Measurements from ENCODE around the gene GNG12. TPM values are rescaled to one million over a fixed set of nuclear protein-coding genes. Genes with fewer than 3 reads are reported as not detected.
A peak's percentile ranks its signal among the peaks of the same experiment; 100 is the strongest.

GNG12 gene
- total RNA-seq, 1 donor from 2014 or later, result 0.05 TPM

DNA sequence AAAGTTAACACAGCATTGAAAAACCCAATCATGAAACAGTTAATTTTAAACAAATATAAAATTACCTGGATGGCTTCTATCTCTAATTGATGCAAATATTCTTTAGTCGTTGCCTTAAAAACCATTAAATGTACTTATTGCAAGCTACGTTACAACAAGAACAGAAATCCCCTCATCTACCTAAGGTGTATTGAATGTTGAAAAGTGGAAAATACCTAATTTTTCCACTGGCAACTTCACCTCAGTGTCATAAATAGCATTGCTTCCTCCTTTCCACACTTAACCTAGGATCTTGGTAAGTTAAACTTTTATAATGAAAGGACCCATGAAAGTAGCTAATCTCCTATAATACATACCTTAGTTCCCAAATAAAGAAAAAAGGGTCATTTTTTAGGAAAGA is 142.9 kb downstream of the GNG12 start:
- no peak overlapping the region for H3K27ac Mint-ChIP-seq
- H3K27me3 Mint-ChIP-seq, result no peaks in the 10 kb centered on the region
- no peak overlapping the region for H3K4me3 Mint-ChIP-seq
- peaks cover 19% of the 10 kb centered on the region for H3K4me1 Mint-ChIP-seq
- DNase-seq, result no peak
- intact Hi-C loops (cut with micrococcal nuclease), result no loop called here
- H3K9me3 Mint-ChIP-seq, result no peaks in the 10 kb centered on the region
- peaks cover 30% of the 10 kb centered on the region for H3K36me3 Mint-ChIP-seq (ENCODE audit: low read depth)

DNA sequence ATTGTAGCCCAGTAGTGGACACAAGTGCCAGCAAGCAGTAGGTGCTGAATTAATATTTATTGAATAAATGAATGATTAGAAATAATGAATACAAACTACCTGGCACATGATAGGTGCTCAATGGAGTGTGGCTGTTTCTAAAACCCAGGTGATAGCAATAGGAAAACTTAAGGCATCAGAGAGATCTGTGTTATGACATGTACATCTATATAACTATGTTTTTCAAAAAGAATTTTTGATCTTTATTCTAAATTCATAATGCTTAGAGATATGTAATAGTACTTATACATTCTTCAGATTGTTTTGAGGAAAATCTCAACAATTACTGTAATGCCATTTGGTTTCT is 143.3 kb downstream of the GNG12 start:
- intact Hi-C loops (cut with micrococcal nuclease), result no loop called here
- Mint-ChIP-seq H3K9me3 (no peaks in the 10 kb centered on the region), H3K36me3 (ENCODE audit: low read depth) (peaks cover 31% of the 10 kb centered on the region), H3K4me1 (peaks cover 19% of the 10 kb centered on the region), H3K4me3 (no peak overlapping the region), H3K27ac (no peak overlapping the region), H3K27me3 (no peaks in the 10 kb centered on the region)
- DNase-seq, result no peak

DNA sequence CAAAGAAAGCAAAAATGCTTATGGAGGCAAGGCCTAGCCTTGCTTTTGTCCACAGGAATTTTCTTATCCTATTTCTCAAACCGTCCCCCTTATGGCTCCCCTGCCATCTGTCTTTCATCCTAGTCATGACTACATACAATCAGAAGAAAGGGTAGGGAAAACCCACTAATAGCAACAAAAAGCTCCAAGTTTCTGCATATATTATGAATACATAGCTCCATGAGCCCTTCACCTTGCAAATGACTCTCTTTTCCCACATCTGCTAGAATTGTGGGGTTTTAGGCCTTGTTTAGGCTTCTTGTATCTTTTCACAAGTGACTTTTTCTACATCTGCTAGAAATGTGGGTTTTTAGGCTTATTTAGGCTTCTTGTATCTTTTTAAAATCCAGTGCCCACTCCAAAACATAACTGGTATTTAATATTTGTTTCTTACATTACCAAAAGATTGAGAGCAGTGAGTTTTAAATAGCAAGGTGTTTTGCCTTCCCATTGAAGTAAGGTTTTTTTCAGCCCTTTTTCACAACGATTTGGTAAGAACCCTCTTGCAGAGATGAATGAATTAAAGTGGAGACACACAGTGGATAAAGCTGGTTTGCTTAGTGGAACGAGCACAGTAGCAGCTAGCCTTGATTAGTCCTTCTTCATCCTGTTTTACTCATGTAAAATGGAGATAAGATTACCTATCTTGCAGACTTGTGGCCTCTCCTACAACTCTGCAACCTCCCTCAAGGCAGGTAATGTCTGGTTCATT is 143.8 kb downstream of the GNG12 start:
- peaks cover 22% of the 10 kb centered on the region for H3K4me1 Mint-ChIP-seq
- H3K36me3 Mint-ChIP-seq (ENCODE audit: low read depth), result peaks cover 31% of the 10 kb centered on the region
- DNase-seq, result no peak
- H3K27ac Mint-ChIP-seq, result no peak overlapping the region
- intact Hi-C loops (cut with micrococcal nuclease), result loop anchor here (5.0 to 10.0 kb wide), 5 partner anchors 385 to 1415 kb away; partner anchors contain the start of genes IL12RB2 and SLC35D1
- no peaks in the 10 kb centered on the region for H3K9me3 Mint-ChIP-seq
- no peak overlapping the region for H3K4me3 Mint-ChIP-seq
- H3K27me3 Mint-ChIP-seq, result no peaks in the 10 kb centered on the region

DNA sequence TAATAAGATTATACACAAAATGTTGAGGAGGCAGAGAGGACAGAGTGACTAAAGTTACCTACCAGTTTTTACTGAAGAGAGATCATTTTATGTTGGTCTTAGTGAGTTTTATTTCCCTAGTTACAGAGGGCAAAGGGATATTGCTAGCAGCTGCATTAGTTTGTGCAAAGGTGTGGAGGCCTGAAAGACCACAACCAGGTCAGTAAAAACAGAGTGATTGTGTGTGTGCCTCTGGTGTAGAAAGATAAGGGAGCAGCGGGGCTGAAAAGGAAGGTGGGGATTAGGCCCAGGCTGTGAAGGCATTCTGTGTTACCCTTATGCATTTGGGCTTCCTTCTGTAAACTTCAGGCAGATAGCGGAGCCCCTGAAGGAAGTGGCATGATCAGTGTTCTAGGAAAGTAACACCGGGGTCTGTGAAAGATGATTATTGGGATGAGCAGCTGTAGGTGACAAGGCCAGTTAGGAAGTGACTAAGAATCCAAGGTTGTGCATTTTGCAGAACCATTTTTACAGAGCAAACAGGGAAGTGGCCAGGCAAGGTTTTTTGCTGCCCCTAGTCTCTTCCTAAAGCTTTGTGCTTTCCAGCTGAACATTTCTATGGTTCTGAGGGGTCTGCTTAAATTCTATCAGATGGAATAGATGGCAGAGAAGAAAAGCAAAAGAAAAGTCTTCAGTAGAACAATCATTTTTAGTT is 144.6 kb downstream of the GNG12 start:
- Mint-ChIP-seq H3K27ac (no peak overlapping the region), H3K4me3 (no peak overlapping the region), H3K36me3 (ENCODE audit: low read depth) (peaks cover 31% of the 10 kb centered on the region), H3K9me3 (no peaks in the 10 kb centered on the region), H3K27me3 (no peaks in the 10 kb centered on the region), H3K4me1 (peaks cover 29% of the 10 kb centered on the region)
- intact Hi-C loops (cut with micrococcal nuclease), result loop anchor here (5.0 to 10.0 kb wide), 5 partner anchors 384 to 1414 kb away; partner anchors contain the start of genes IL12RB2 and SLC35D1
- no peak for DNase-seq

DNA sequence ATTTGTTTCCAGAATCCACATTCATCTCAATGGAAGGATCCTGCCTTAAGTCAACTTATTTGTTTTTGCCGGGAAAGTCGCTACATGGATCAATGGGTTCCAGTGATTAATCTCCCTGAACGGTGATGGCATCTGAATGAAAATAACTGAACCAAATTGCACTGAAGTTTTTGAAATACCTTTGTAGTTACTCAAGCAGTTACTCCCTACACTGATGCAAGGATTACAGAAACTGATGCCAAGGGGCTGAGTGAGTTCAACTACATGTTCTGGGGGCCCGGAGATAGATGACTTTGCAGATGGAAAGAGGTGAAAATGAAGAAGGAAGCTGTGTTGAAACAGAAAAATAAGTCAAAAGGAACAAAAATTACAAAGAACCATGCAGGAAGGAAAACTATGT is 145.6 kb downstream of the GNG12 start:
- no peaks in the 10 kb centered on the region for H3K27me3 Mint-ChIP-seq
- peaks cover 31% of the 10 kb centered on the region for H3K36me3 Mint-ChIP-seq (ENCODE audit: low read depth)
- H3K27ac Mint-ChIP-seq, result no peak overlapping the region
- H3K4me3 Mint-ChIP-seq, result peak overlapping the region; percentile 62
- intact Hi-C loops (cut with micrococcal nuclease), result loop anchor here (5.0 to 10.0 kb wide), 5 partner anchors 383 to 1413 kb away; partner anchors contain the start of genes IL12RB2 and SLC35D1
- peaks cover 36% of the 10 kb centered on the region for H3K4me1 Mint-ChIP-seq
- DNase-seq, result no peak
- no peaks in the 10 kb centered on the region for H3K9me3 Mint-ChIP-seq

DNA sequence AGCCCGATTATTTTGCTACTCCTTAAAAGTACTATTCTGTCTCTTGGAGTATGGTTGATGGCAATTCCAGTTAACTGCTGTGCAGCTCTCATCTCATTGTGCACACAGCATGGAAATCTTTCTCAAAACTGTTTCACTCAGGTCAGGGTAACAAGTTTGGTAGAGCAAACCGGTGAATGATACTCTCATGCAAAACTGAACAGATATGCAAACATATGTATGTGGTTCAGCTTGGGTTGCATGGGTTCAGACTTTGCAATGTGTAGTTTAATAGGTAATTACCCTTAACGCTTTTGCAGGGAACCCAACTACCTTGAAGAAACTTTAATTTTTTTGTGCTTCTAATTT is 146.1 kb downstream of the GNG12 start:
- intact Hi-C loops (cut with micrococcal nuclease), result loop anchor here (5.0 to 10.0 kb wide), 5 partner anchors 382 to 1412 kb away; partner anchors contain the start of genes IL12RB2 and SLC35D1
- H3K27ac Mint-ChIP-seq, result peak overlapping the region; percentile 96
- no peaks in the 10 kb centered on the region for H3K27me3 Mint-ChIP-seq
- DNase-seq, result no peak
- no peaks in the 10 kb centered on the region for H3K9me3 Mint-ChIP-seq
- H3K36me3 Mint-ChIP-seq (ENCODE audit: low read depth), result peaks cover 31% of the 10 kb centered on the region
- H3K4me3 Mint-ChIP-seq, result peak overlapping the region; percentile 91
- H3K4me1 Mint-ChIP-seq, result peaks cover 38% of the 10 kb centered on the region

DNA sequence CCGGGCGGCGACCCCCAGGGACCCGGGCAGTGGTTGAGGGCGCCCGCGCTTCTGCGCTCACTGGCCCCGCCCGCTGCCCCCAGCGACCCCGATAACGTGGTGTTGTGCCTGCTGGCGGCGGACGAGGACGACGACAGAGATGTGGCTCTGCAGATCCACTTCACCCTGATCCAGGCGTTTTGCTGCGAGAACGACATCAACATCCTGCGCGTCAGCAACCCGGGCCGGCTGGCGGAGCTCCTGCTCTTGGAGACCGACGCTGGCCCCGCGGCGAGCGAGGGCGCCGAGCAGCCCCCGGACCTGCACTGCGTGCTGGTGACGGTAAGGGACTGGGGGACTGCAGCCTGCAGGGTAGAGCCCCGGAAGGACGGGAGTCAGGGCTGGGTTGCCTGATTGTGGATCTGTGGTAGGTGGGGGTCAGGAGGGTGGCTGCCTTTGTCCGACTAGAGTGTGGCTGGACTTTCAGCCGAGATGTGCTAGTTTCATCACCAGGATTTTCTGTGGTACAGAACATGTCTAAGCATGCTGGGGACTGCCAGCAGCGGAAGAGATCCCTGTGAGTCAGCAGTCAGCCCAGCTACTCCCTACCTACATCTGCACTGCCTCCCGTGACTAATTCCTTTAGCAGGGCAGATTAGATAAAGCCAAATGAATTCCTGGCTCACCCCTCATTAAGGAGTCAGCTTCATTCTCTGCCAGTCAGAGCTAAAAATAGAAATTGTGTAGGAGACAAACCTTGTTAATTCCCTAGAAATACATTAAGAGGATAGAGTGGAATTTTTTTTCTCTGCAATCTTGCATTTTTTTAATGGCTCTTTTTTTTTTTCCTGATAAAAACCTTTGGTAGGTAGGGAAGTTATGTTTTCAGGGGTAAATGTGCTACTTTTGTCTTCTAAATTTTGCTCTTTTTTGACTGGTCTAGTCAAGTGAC is 146.7 kb downstream of the GNG12 start:
- peak overlapping the region; percentile 96 for H3K27ac Mint-ChIP-seq
- peaks cover 35% of the 10 kb centered on the region for H3K4me1 Mint-ChIP-seq
- peak overlapping the region; percentile 91 for H3K4me3 Mint-ChIP-seq

DNA sequence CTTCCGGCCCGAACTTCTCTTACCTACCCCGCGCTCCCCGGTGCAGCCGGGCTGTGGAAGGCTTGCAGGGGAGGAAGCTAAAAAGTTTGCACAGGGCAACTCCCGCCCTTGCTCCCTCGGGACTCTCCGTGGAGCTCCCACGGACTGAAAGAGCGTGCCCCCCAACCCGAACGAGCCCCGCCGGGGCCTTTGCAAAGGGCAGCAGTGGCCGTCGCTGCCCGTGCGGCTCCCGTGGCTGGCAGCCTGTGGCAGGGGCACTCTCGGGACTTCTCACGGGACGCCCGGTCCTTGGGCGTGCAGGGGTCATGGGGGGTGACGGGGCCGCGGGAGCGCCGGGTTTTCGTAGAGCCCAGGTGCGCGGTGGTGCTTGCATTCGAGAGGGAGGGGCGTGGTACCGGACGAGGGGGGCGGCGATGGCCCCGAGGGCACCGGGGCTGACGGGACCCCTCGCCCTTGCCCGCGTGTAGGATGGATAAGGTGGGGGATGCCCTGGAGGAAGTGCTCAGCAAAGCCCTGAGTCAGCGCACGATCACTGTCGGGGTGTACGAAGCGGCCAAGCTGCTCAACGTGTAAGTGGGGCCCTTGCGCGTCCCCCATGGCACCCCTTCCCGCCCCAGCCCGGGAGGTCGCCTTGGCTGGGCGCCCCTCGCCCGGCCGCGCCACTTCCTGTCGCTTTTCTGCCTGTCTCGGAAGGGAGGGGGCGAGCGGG is 147.6 kb downstream of the GNG12 start:
- Mint-ChIP-seq H3K36me3 (ENCODE audit: low read depth) (peaks cover 31% of the 10 kb centered on the region), H3K4me1 (peaks cover 35% of the 10 kb centered on the region), H3K27me3 (no peaks in the 10 kb centered on the region)

More for the DNA sequence above, 146.7 kb downstream of the GNG12 start:
- H3K9me3 Mint-ChIP-seq, result no peaks in the 10 kb centered on the region
- H3K36me3 Mint-ChIP-seq (ENCODE audit: low read depth), result peaks cover 31% of the 10 kb centered on the region
- DNase-seq, result peak; percentile 90
- intact Hi-C loops (cut with micrococcal nuclease), result loop anchor here (5.0 to 10.0 kb wide), 5 partner anchors 382 to 1412 kb away; partner anchors contain the start of genes IL12RB2 and SLC35D1
- no peaks in the 10 kb centered on the region for H3K27me3 Mint-ChIP-seq

DNA sequence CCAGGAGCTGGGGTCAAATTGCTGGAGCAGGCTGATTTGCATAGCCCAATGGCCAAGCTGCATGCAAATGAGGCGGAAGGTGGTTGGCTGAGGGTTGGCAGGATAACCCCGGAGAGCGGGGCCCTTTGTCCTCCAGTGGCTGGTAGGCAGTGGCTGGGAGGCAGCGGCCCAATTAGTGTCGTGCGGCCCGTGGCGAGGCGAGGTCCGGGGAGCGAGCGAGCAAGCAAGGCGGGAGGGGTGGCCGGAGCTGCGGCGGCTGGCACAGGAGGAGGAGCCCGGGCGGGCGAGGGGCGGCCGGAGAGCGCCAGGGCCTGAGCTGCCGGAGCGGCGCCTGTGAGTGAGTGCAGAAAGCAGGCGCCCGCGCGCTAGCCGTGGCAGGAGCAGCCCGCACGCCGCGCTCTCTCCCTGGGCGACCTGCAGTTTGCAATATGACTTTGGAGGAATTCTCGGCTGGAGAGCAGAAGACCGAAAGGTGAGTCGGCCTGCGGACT is 148.2 kb downstream of the GNG12 start, which contains the start of gene GADD45A:
Gene GADD45A (plus strand): TSS at position 135 of the 491 bp plus-strand sequence. CDS start 294 bp downstream, at position 429.
- intact Hi-C loops (cut with micrococcal nuclease), result loop anchor here (2.0 to 10.0 kb wide), 10 partner anchors 76 to 1872 kb away; partner anchors contain the start of genes DNAI4, IL12RB2, MIER1 and SLC35D1
- peaks cover 29% of the 10 kb centered on the region for H3K36me3 Mint-ChIP-seq (ENCODE audit: low read depth)
- DNase-seq, result peak; percentile 99
- H3K27me3 Mint-ChIP-seq, result no peaks in the 10 kb centered on the region
- H3K9me3 Mint-ChIP-seq, result no peaks in the 10 kb centered on the region
- H3K4me3 Mint-ChIP-seq, result peak within 1 kb of the TSS; percentile 91
- peak within 1 kb of the TSS; percentile 96 for H3K27ac Mint-ChIP-seq
- H3K4me1 Mint-ChIP-seq, result peaks cover 35% of the 10 kb centered on the region

More for the DNA sequence above, 147.6 kb downstream of the GNG12 start:
- H3K9me3 Mint-ChIP-seq, result no peaks in the 10 kb centered on the region
- intact Hi-C loops (cut with micrococcal nuclease), result loop anchor here (2.0 to 10.0 kb wide), 10 partner anchors 75 to 1873 kb away; partner anchors contain the start of genes DNAI4, IL12RB2, MIER1 and SLC35D1
- peak; percentile 89 for DNase-seq
- H3K27ac Mint-ChIP-seq, result peak overlapping the region; percentile 96
- H3K4me3 Mint-ChIP-seq, result peak overlapping the region; percentile 91

DNA sequence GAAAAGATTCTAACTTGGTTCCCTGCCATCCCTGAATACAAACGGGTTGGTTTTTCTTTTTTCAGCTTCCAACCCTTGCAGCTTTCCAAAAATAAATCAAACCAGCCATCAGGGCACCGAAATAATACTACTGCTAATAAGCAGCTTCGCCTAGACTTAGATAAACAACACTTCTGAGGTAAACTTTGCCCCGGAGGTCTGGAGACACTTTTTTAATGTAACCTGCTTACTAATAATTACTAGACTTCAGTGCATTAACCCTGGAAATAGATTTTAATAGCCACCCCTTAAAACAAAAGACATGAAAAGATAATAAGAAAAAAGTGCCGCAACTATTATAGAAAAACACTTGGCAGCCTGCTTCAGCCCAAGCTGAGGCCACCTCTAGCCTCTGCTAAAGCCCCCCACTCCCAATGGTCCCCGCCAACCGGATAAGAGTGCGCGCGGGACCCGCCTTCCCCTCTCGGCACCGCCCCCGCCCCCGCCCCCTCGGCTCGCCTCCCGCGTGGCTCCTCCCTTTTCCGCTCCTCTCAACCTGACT is 148.7 kb downstream of the GNG12 start:
- Mint-ChIP-seq H3K36me3 (ENCODE audit: low read depth) (peaks cover 29% of the 10 kb centered on the region), H3K4me3 (peak overlapping the region; percentile 91), H3K27ac (peak overlapping the region; percentile 96), H3K9me3 (no peaks in the 10 kb centered on the region), H3K27me3 (no peaks in the 10 kb centered on the region), H3K4me1 (peaks cover 35% of the 10 kb centered on the region)
- intact Hi-C loops (cut with micrococcal nuclease), result loop anchor here (1.0 to 10.0 kb wide), 17 partner anchors 16 to 1872 kb away; partner anchors contain the start of genes DNAI4, IL12RB2, MIER1 and SERBP1
- DNase-seq, result no peak

DNA sequence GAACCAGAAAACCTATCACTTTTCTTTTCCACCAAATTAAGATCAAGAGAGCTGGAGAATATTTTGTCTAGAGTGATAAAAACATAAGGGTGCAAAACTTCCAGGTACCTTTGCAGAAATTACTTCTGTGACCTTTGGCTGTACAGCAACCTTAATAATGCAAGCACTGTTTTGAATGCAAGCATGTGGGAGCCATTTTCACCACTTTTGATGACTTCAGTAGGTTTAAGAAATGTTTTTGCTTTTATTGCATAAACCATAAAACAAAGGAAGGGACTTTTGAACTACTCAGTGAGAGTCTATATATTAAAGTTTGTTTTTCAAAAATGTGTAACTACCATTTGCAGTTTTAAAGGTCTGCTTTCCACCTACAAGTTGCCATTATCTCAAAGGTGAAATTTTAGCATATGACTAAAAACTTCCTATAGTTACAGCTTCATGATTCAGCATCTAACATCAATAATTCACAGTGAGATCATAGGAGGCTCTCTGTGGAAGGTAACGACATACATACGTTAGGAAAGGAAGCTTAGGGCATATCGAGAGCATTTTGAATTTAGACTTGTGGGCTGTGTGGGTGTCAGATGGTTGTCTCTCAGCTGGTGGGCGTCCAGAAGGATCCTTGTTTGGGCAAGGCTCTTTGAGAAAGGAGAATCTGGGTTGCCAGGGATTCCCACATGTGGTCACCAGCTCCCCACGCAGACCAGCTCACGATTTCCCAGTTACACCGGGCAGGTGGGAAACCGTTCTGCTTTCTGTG is 149.3 kb downstream of the GNG12 start:
- peak overlapping the region; percentile 91 for H3K4me3 Mint-ChIP-seq
- peak; percentile 74 for DNase-seq
- intact Hi-C loops (cut with micrococcal nuclease), result loop anchor here (1.0 to 10.0 kb wide), 16 partner anchors 16 to 1871 kb away; partner anchors contain the start of genes DNAI4, IL12RB2, MIER1 and SERBP1
- peaks cover 24% of the 10 kb centered on the region for H3K36me3 Mint-ChIP-seq (ENCODE audit: low read depth)
- H3K27me3 Mint-ChIP-seq, result no peaks in the 10 kb centered on the region
- H3K9me3 Mint-ChIP-seq, result no peaks in the 10 kb centered on the region
- peaks cover 35% of the 10 kb centered on the region for H3K4me1 Mint-ChIP-seq
- peak overlapping the region; percentile 96 for H3K27ac Mint-ChIP-seq
